Neural cell (in vitro differentiated cells): ENCODE results near the gene ANKZF1. TPM values are rescaled to one million over a fixed set of nuclear protein-coding genes. Genes with fewer than 3 reads are reported as not detected.
A peak's percentile ranks its signal among the peaks of the same experiment; 100 is the strongest.

Source experiments
- H2AFZ ChIP-seq: fragments of 200-600, 300-800 bp; sonication (generic), shearing (Covaris generic); 2 replicates; pipeline ENCODE4 v1.6.0; 2014; ENCODE audit warnings: low read depth, mild to moderate bottlenecking, antibody characterized with exemption, low read length, moderate library complexity
- H3F3A ChIP-seq: fragments of 200-600 bp; shearing (Covaris generic); 2 replicates; pipeline ENCODE4 v1.6.1; 2016; ENCODE audit warnings: mild to moderate bottlenecking, moderate library complexity, mixed read lengths, antibody characterized with exemption, low read length; ENCODE audit not compliant: insufficient read depth, poor library complexity, severe bottlenecking
- H3K27ac ChIP-seq: fragments of 200-600, 300-800 bp; sonication (generic), shearing (Covaris generic); 2 replicates; pipeline ENCODE4 v1.5.1; 2014; ENCODE audit warnings: mild to moderate bottlenecking, low read length, moderate library complexity
- H3K27me3 ChIP-seq: fragments of 300-800, 200-600 bp; sonication (generic), shearing (Covaris generic); 2 replicates; pipeline ENCODE4 v1.6.0; 2014; ENCODE audit warnings: mild to moderate bottlenecking, low read depth, low read length, moderate library complexity; ENCODE audit not compliant: insufficient read depth
- H3K36me3 ChIP-seq: fragments of 300-800, 200-600 bp; sonication (generic), shearing (Covaris generic); 2 replicates; pipeline ENCODE4 v1.5.1; 2014; ENCODE audit warnings: mild to moderate bottlenecking, antibody characterized with exemption, low read length, moderate library complexity; ENCODE audit not compliant: insufficient read depth
- H3K4me2 ChIP-seq: fragments of 300-800, 200-600 bp; sonication (generic), shearing (Covaris generic); 2 replicates; pipeline ENCODE4 v1.6.0; 2014; ENCODE audit warnings: mild to moderate bottlenecking, low read length
- H3K4me3 ChIP-seq: fragments of 300-800, 200-600 bp; sonication (generic), shearing (Covaris generic); 2 replicates; pipeline ENCODE4 v1.5.1; 2014; ENCODE audit warnings: mild to moderate bottlenecking, low read length, moderate library complexity
- H3K79me2 ChIP-seq: fragments of 200-600 bp; shearing (Covaris generic); replicated peaks from 2 replicates; pipeline ENCODE4 v1.6.0; 2014; ENCODE audit warnings: mild to moderate bottlenecking, low read length, moderate library complexity; ENCODE audit not compliant: insufficient read depth
- H3K9ac ChIP-seq: fragments of 300-800, 200-600 bp; sonication (generic), shearing (Covaris generic); 2 replicates; pipeline ENCODE4 v1.6.1; 2016; ENCODE audit warnings: mild to moderate bottlenecking, low read length, mixed read lengths
- H3K9me2 ChIP-seq: fragments of 200-600 bp; shearing (Covaris generic); 2 replicates; pipeline ENCODE4 v1.6.1; 2016; ENCODE audit warnings: mild to moderate bottlenecking, low read length, mixed read lengths; ENCODE audit not compliant: insufficient read depth
- H3K9me3 ChIP-seq: fragments of 200-600, 300-800 bp; sonication (generic), shearing (Covaris generic); 2 replicates; pipeline ENCODE4 v1.6.1; 2016; ENCODE audit warnings: mild to moderate bottlenecking, mixed run types, low read length, moderate library complexity, mixed read lengths
- H4K20me1 ChIP-seq: fragments of 200-600 bp; shearing (Covaris generic); 2 replicates; pipeline ENCODE4 v1.6.1; 2016; ENCODE audit warnings: mild to moderate bottlenecking, mixed run types; ENCODE audit not compliant: insufficient read depth
- EP300 ChIP-seq: fragments of 450-650 bp; conservative IDR thresholded peaks from 2 replicates; pipeline ENCODE4 v1.6.1; 2014; ENCODE audit warnings: antibody characterized with exemption, mild to moderate bottlenecking, moderate library complexity; ENCODE audit not compliant: poor library complexity, severe bottlenecking
- EZH2 ChIP-seq: fragments of 200-600, 300-800 bp; shearing (Covaris generic), sonication (generic); IDR thresholded peaks from 2 replicates; pipeline ENCODE4 v1.6.1; 2014; ENCODE audit warnings: antibody characterized with exemption, low read length, borderline replicate concordance, mild to moderate bottlenecking; ENCODE audit not compliant: insufficient read depth, poor library complexity, severe bottlenecking
- MXI1 ChIP-seq: fragments of 450-650 bp; conservative IDR thresholded peaks from 2 replicates; pipeline ENCODE4 v1.6.1; 2014; ENCODE audit warnings: antibody characterized with exemption, mild to moderate bottlenecking; ENCODE audit not compliant: poor library complexity, severe bottlenecking
- POLR2AphosphoS5 ChIP-seq: IDR thresholded peaks from 2 replicates; pipeline ENCODE4 v1.6.1; 2012
- RAD21 ChIP-seq: fragments of 450-650 bp; conservative IDR thresholded peaks from 2 replicates; pipeline ENCODE4 v1.6.1; 2014; ENCODE audit warnings: antibody characterized with exemption, mild to moderate bottlenecking, moderate library complexity
- SMC3 ChIP-seq: fragments of 450-650 bp; conservative IDR thresholded peaks from 2 replicates; pipeline ENCODE4 v1.6.1; 2014; ENCODE audit warnings: antibody characterized with exemption, mild to moderate bottlenecking, moderate library complexity; ENCODE audit not compliant: poor library complexity
- TAF1 ChIP-seq: IDR thresholded peaks from 2 replicates; pipeline ENCODE4 v1.6.1; 2012; ENCODE audit warnings: low read depth
- polyA plus RNA-seq: library from polyadenylated mRNA; depleted of rRNA; stranded (reverse); fragments of >200 nt; gene quantifications from 2 replicates; pipeline ENCODE4 v1.2.3, GENCODE V29; 2014
- TF ChIP-seq, protein P1 (sequence below): fragments of 450-650 bp; IDR thresholded peaks from 2 replicates; pipeline ENCODE4 v1.5.1; 2014; ENCODE audit warnings: antibody characterized with exemption, mild to moderate bottlenecking, moderate library complexity; ENCODE audit not compliant: poor library complexity, severe bottlenecking
- TF ChIP-seq, protein P2 (sequence below): IDR thresholded peaks from 2 replicates; pipeline ENCODE4 v1.6.1; 2012; ENCODE audit warnings: borderline replicate concordance

The ANKZF1 gene
- polyA plus RNA-seq, 1 donor from 2014 or later: 185 TPM

DNA sequence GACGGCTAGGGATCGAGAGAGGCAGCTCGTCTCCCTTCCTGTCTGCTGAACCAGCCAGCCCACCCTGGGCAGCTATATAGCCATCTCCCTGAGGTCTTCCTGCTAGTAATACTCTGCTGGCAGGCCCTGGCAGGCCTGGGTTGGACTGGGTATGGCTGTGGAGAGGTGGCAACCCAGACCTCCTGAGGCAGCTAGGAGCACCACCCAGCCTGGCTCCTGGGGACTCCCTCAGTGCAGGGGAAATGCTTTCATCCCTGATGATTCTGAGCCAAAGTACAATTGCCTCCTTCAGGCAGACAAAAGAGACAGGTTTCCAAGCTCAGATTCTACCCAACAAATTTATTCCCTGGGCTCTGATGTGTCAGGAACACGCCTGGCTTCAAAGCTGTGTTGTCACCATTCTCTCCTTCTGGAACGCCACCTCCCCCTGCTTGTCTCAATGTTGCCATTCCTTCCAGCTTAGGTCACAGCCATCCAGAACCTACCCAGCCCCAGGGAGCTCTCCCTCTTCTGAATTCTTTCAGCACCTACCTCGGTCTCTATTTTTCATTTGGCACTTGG is 44.8 kb downstream of the ANKZF1 start:
- peaks cover 11% of the 10 kb centered on the region for H3K27me3 ChIP-seq
- H3K4me3 ChIP-seq: peak overlapping the region; percentile 37
- no peaks in the 10 kb centered on the region for H3K9me3 ChIP-seq
- no peak for TF ChIP-seq RAD21
- no peak for TF ChIP-seq POLR2AphosphoS5
- TF ChIP-seq EP300: peak; percentile 34
- TF ChIP-seq, protein P1, sequence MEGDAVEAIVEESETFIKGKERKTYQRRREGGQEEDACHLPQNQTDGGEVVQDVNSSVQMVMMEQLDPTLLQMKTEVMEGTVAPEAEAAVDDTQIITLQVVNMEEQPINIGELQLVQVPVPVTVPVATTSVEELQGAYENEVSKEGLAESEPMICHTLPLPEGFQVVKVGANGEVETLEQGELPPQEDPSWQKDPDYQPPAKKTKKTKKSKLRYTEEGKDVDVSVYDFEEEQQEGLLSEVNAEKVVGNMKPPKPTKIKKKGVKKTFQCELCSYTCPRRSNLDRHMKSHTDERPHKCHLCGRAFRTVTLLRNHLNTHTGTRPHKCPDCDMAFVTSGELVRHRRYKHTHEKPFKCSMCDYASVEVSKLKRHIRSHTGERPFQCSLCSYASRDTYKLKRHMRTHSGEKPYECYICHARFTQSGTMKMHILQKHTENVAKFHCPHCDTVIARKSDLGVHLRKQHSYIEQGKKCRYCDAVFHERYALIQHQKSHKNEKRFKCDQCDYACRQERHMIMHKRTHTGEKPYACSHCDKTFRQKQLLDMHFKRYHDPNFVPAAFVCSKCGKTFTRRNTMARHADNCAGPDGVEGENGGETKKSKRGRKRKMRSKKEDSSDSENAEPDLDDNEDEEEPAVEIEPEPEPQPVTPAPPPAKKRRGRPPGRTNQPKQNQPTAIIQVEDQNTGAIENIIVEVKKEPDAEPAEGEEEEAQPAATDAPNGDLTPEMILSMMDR: peak; percentile 30
- H3K79me2 ChIP-seq: no peaks in the 10 kb centered on the region
- H3F3A ChIP-seq: peaks cover 10% of the 10 kb centered on the region
- no peak overlapping the region for H3K4me2 ChIP-seq
- H3K36me3 ChIP-seq: no peaks in the 10 kb centered on the region
- peak overlapping the region; percentile 19 for H2AFZ ChIP-seq
- H4K20me1 ChIP-seq: no peaks in the 10 kb centered on the region
- H3K27ac ChIP-seq: peak overlapping the region; percentile 74
- no peaks in the 10 kb centered on the region for H3K9me2 ChIP-seq
- peak overlapping the region; percentile 44 for H3K9ac ChIP-seq

GRCh38 chr2:219277703-219278654 is 48.4 kb downstream of the ANKZF1 start:
- Histone ChIP-seq H3K4me3 (peak overlapping the region; percentile 74), H3K4me2 (peak overlapping the region; percentile 15), H4K20me1 (no peaks in the 10 kb centered on the region), H3K36me3 (no peaks in the 10 kb centered on the region), H3K9me2 (no peaks in the 10 kb centered on the region), H2AFZ (no peak overlapping the region), H3K79me2 (no peaks in the 10 kb centered on the region), H3K27me3 (no peaks in the 10 kb centered on the region), H3K9ac (peak overlapping the region; percentile 82), H3K27ac (peak overlapping the region; percentile 79), H3F3A (peaks cover 10% of the 10 kb centered on the region), H3K9me3 (no peaks in the 10 kb centered on the region)
- peak; percentile 86 for TF ChIP-seq SMC3
- TF ChIP-seq TAF1: no peak
- no peak for TF ChIP-seq POLR2AphosphoS5
- TF ChIP-seq MXI1: peak; percentile 35
- TF ChIP-seq, protein P1: peak; percentile 97
- no peak for TF ChIP-seq EZH2
- TF ChIP-seq EP300: peak; percentile 12
- TF ChIP-seq RAD21: peak; percentile 88
- TF ChIP-seq, protein P2, sequence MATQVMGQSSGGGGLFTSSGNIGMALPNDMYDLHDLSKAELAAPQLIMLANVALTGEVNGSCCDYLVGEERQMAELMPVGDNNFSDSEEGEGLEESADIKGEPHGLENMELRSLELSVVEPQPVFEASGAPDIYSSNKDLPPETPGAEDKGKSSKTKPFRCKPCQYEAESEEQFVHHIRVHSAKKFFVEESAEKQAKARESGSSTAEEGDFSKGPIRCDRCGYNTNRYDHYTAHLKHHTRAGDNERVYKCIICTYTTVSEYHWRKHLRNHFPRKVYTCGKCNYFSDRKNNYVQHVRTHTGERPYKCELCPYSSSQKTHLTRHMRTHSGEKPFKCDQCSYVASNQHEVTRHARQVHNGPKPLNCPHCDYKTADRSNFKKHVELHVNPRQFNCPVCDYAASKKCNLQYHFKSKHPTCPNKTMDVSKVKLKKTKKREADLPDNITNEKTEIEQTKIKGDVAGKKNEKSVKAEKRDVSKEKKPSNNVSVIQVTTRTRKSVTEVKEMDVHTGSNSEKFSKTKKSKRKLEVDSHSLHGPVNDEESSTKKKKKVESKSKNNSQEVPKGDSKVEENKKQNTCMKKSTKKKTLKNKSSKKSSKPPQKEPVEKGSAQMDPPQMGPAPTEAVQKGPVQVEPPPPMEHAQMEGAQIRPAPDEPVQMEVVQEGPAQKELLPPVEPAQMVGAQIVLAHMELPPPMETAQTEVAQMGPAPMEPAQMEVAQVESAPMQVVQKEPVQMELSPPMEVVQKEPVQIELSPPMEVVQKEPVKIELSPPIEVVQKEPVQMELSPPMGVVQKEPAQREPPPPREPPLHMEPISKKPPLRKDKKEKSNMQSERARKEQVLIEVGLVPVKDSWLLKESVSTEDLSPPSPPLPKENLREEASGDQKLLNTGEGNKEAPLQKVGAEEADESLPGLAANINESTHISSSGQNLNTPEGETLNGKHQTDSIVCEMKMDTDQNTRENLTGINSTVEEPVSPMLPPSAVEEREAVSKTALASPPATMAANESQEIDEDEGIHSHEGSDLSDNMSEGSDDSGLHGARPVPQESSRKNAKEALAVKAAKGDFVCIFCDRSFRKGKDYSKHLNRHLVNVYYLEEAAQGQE: no peak
